ENCODE results near the gene MYO15A. TPM values are rescaled to one million over a fixed set of nuclear protein-coding genes. Genes with fewer than 3 reads are reported as not detected.
A peak's percentile ranks its signal among the peaks of the same experiment; 100 is the strongest.

Gene MYO15A
- total and polyA plus RNA-seq, 2 donors (not counting 1 experiment from before 2014, with no cell fraction given), result 2.5 to 3.1 TPM

GRCh38 chr17:18182978-18183333, 74.4 kb downstream of the MYO15A start:
- peak overlapping the region; percentile 97 for H3K4me2 ChIP-seq (replicated peaks; ENCODE audit: low read depth, low read length, poor library complexity, severe bottlenecking)
- peaks cover 4 to 21% of the 10 kb centered on the region in 2 experiments for H3K36me3 ChIP-seq (replicated peaks in 1 of 2; ENCODE audit: control extremely low read depth in 1 of 2, control insufficient read depth in 1 of 2, extremely low read depth in 1 of 2, insufficient read depth in 2 of 2, low read length in 1 of 2)
- peak overlapping the region; percentile 65 to 94 (median 81) for H3K4me3 ChIP-seq (ENCODE audit: control extremely low read depth in 1 of 5, extremely low read depth in 1 of 5, insufficient read depth in 1 of 5, low read depth in 2 of 5, low read length in 4 of 5)
- Mint-ChIP-seq H3K4me1 (peaks cover 44% of the 10 kb centered on the region), H3K4me3 (peak overlapping the region; percentile 99), H3K9me3 (ENCODE audit: insufficient read depth) (no peaks in the 10 kb centered on the region), H3K27me3 (no peaks in the 10 kb centered on the region), H3K27ac (peak overlapping the region; percentile 100)
- peak overlapping the region; percentile 88 for H2AFZ ChIP-seq (ENCODE audit: insufficient read depth, low read depth, low read length, poor library complexity, severe bottlenecking)
- DNase-seq, result no peak
- TF ChIP-seq EZH2 (IDR thresholded peaks at IDR 0.05; ENCODE audit: borderline replicate concordance, insufficient read depth, low read depth, low read length, poor library complexity, severe bottlenecking), result no peak
- TF ChIP-seq CTCF (IDR thresholded peaks at IDR 0.05), result no peak
- H3K27ac ChIP-seq (ENCODE audit: low read length in 2 of 2), result peak overlapping the region; percentile 93 to 96
- H3K9me3 ChIP-seq (ENCODE audit: control extremely low read depth in 1 of 3, control insufficient read depth in 2 of 3, insufficient read depth in 1 of 3, low read length in 2 of 3), result no peaks in the 10 kb centered on the region
- H4K20me1 ChIP-seq (ENCODE audit: control insufficient read depth, insufficient read depth, low read length, poor library complexity, severe bottlenecking), result peaks cover 34% of the 10 kb centered on the region
- ChIA-PET CTCF (interaction anchor here (0.8 to 1.3 kb wide), 4 partner anchors 23 to 41 kb away, joined by 3 to 6 read pairs (median 3); no protein-coding TSS in a partner anchor), POLR2A (interaction anchor here (1.0 to 3.1 kb wide), 5 partner anchors 25 to 211 kb away, joined by 4 to 30 read pairs (median 8); partner anchors contain the start of genes ATPAF2, DRC3, GID4 and TOM1L2)
- no peaks in the 10 kb centered on the region for H3K27me3 ChIP-seq (replicated peaks in 1 of 4; ENCODE audit: control extremely low read depth in 1 of 4, control insufficient read depth in 3 of 4, insufficient read depth in 4 of 4, low read length in 3 of 4)
- ATAC-seq (ENCODE audit: low read depth), result peak; percentile 48
- peaks cover 39 to 43% of the 10 kb centered on the region in 2 donors for H3K4me1 ChIP-seq (ENCODE audit: control insufficient read depth in 2 of 2, insufficient read depth in 2 of 2, low read length in 2 of 2)
- intact Hi-C loops (cut with micrococcal nuclease), result loop anchor here (1.0 to 2.0 kb wide), 8 partner anchors 25 to 346 kb away; partner anchors contain the start of genes DRC3, DRG2, FLII and LLGL1
- peak overlapping the region; percentile 93 for H3K9ac ChIP-seq (ENCODE audit: low read length)
- H3K79me2 ChIP-seq (ENCODE audit: control insufficient read depth, insufficient read depth, low read length), result peaks cover 44% of the 10 kb centered on the region
- 1% methylated on average over 33 of the region's 33 CpGs for WGBS (ENCODE audit: insufficient coverage)

Measured in B cell (primary cell).